Upper lobe of left lung (tissue), 6 donors: ENCODE results near the gene ARRDC1. TPM values are rescaled to one million over a fixed set of nuclear protein-coding genes. Genes with fewer than 3 reads are reported as not detected.

ENCODE experiments used
- ATAC-seq, 2 donors: fragments of 200-7000 bp; cut with Tn5 transposase; one replicate each; pipeline ENCODE4 v1.9.1; 2022; ENCODE audit warnings: mild to moderate bottlenecking in 2 of 2, moderate library complexity in 2 of 2; ENCODE audit not compliant: low FRiP score in 2 of 2
- DNase-seq, 2 donors: peaks; one replicate each; pipeline ENCODE4 v3.0.0-alpha.2; 2019 to 2020
- H3K27ac ChIP-seq, 4 donors: fragments of 200-600 bp; sonication (generic); one replicate each; pipeline ENCODE4 v1.5.1; 2016 to 2019
- H3K27me3 ChIP-seq, 4 donors: fragments of 200-600 bp; sonication (generic); one replicate each; pipeline ENCODE4 v1.5.1; 2017 to 2019
- H3K36me3 ChIP-seq, 4 donors: fragments of 200-600 bp; sonication (generic); one replicate each; pipeline ENCODE4 v1.5.1; 2016 to 2019
- H3K4me1 ChIP-seq, 4 donors: fragments of 200-600 bp; sonication (generic); one replicate each; pipeline ENCODE4 v1.5.1; 2018 to 2019
- H3K4me3 ChIP-seq, 4 donors: fragments of 200-600 bp; sonication (generic); one replicate each; pipeline ENCODE4 v1.5.1; 2017 to 2019; ENCODE audit warnings: mild to moderate bottlenecking in 2 of 4, moderate library complexity in 1 of 4
- H3K9me3 ChIP-seq, 4 donors: fragments of 200-600 bp; sonication (generic); one replicate each; pipeline ENCODE4 v1.5.1; 2018 to 2019
- EP300 ChIP-seq, 4 donors: sonication (generic); formaldehyde crosslinking; IDR thresholded peaks; one replicate each; pipeline ENCODE4 v1.5.1; 2017; ENCODE audit warnings: antibody characterized with exemption in 4 of 4, control low read depth in 2 of 4
- POLR2A ChIP-seq, 4 donors: fragments of 450-650 bp; IDR thresholded peaks; one replicate each; pipeline ENCODE4 v1.5.1; 2016 to 2017; ENCODE audit warnings: antibody characterized with exemption in 4 of 4, mild to moderate bottlenecking in 2 of 4
- POLR2AphosphoS5 ChIP-seq, 2 donors: sonication (generic); formaldehyde crosslinking; IDR thresholded peaks; one replicate each; pipeline ENCODE4 v1.5.1; 2017; ENCODE audit warnings: antibody characterized with exemption in 2 of 2
- WGBS, 2 donors: methylation state at CpG; one replicate each; pipeline ENCODE4 v1.1.5; 2017 to 2018; 5-methylcytosine and 5-hydroxymethylcytosine counted together
- small RNA-seq, 4 donors: library from RNA; depleted of rRNA; stranded (forward); fragments of <200 nt; gene quantifications; one replicate each; pipeline ENCODE3, GENCODE V24; 2016
- total RNA-seq, 6 donors: library from RNA; depleted of rRNA in 4 of 6; stranded (reverse); fragments of >200 nt in 4 of 6; gene quantifications; one replicate each; pipeline versions ENCODE4 v1.1.0 to v1.2.1, GENCODE V29; 2016 to 2021
- TF ChIP-seq, protein P1 (sequence below), 6 experiments: fragments of 450-650 bp in 4 of 6; fragments of 200-600 bp in 2 of 6; sonication (generic) in 2 of 6; IDR thresholded peaks; one replicate each; pipeline ENCODE4 v1.5.1; 2016 to 2019; ENCODE audit warnings: antibody characterized with exemption in 6 of 6
- donor health status: DM: no; HTN: no; CAD: no; lungs with moderate emphysema.
- donor health status: DM: no; HTN: yes; CAD: no; lungs with severe emphysema.

The ARRDC1 gene
- total RNA-seq, 6 donors from 2014 or later = 74.9 to 202 (median 99.6) TPM

DNA sequence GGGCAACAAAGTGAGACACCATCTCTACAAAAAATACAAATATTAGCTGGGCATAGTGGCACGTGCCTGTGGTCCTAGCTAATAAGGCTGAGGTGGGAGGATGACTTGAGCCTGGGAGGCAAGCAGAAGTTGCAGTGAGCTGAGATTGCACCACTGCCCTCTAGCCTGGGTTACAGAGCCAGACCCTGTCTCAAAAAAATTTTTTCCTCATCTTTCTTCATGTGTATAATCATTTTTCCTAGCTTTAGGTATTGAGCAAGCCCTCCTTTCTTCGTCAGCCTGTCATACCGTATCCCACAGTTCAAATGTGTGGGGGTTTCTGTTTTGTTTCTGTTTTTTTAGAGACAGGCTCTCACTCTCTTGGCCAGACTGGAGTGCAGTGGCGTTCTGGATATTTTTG lies 54.7 kb downstream of the ARRDC1 start:
- no peak for TF ChIP-seq POLR2AphosphoS5 (IDR thresholded peaks at IDR 0.05)
- TF ChIP-seq, protein P1, sequence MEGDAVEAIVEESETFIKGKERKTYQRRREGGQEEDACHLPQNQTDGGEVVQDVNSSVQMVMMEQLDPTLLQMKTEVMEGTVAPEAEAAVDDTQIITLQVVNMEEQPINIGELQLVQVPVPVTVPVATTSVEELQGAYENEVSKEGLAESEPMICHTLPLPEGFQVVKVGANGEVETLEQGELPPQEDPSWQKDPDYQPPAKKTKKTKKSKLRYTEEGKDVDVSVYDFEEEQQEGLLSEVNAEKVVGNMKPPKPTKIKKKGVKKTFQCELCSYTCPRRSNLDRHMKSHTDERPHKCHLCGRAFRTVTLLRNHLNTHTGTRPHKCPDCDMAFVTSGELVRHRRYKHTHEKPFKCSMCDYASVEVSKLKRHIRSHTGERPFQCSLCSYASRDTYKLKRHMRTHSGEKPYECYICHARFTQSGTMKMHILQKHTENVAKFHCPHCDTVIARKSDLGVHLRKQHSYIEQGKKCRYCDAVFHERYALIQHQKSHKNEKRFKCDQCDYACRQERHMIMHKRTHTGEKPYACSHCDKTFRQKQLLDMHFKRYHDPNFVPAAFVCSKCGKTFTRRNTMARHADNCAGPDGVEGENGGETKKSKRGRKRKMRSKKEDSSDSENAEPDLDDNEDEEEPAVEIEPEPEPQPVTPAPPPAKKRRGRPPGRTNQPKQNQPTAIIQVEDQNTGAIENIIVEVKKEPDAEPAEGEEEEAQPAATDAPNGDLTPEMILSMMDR (IDR thresholded peaks at IDR 0.05) = no peak
- H3K27ac ChIP-seq = no peak overlapping the region
- WGBS, 2 donors = 63 to 74% methylated on average over 4 of the region's 4 CpGs
- no peaks in the 10 kb centered on the region for H3K27me3 ChIP-seq
- no peak overlapping the region for H3K4me3 ChIP-seq
- DNase-seq = no peak
- no peak for ATAC-seq
- H3K4me1 ChIP-seq = peaks cover 0 to 10% (median 9%) of the 10 kb centered on the region in 4 donors
- peaks cover 0 to 7% (median 1%) of the 10 kb centered on the region in 4 donors for H3K36me3 ChIP-seq
- no peaks in the 10 kb centered on the region for H3K9me3 ChIP-seq

GRCh38 chr9:137663584-137663983 lies 58.1 kb downstream of the ARRDC1 start:
- no peaks in the 10 kb centered on the region for H3K9me3 ChIP-seq
- WGBS, 2 donors = 92 to 93% methylated on average over 4 of the region's 4 CpGs
- ATAC-seq (no peak), DNase-seq (no peak)
- no peaks in the 10 kb centered on the region for H3K36me3 ChIP-seq
- H3K4me3 ChIP-seq = no peak overlapping the region
- peaks cover 13 to 31% (median 24%) of the 10 kb centered on the region in 4 donors for H3K4me1 ChIP-seq
- TF ChIP-seq, protein P1 (IDR thresholded peaks at IDR 0.05) = no peak
- TF ChIP-seq EP300 (IDR thresholded peaks at IDR 0.05) = no peak
- TF ChIP-seq POLR2AphosphoS5 (IDR thresholded peaks at IDR 0.05) = no peak
- TF ChIP-seq POLR2A (IDR thresholded peaks at IDR 0.05) = no peak
- no peaks in the 10 kb centered on the region for H3K27me3 ChIP-seq
- no peak overlapping the region for H3K27ac ChIP-seq

GRCh38 chr9:137664676-137665075 lies 59.2 kb downstream of the ARRDC1 start:
- Histone ChIP-seq H3K4me3 (no peak overlapping the region), H3K27ac (no peak overlapping the region), H3K27me3 (no peaks in the 10 kb centered on the region), H3K36me3 (peaks cover 0 to 7% (median 3%) of the 10 kb centered on the region in 4 donors), H3K9me3 (no peaks in the 10 kb centered on the region), H3K4me1 (peaks cover 13 to 31% (median 24%) of the 10 kb centered on the region in 4 donors)
- ATAC-seq (no peak), DNase-seq (no peak)
- 76 to 82% methylated on average over 7 of the region's 7 CpGs for WGBS, 2 donors
- TF ChIP-seq POLR2AphosphoS5 (IDR thresholded peaks at IDR 0.05) (no peak), POLR2A (IDR thresholded peaks at IDR 0.05) (no peak), EP300 (IDR thresholded peaks at IDR 0.05) (no peak)
- TF ChIP-seq, protein P1 (IDR thresholded peaks at IDR 0.05) = no peak

Small RNAs within 50 kb of the gene (small RNA-seq; reads per million reads assigned to genes)
- gene RF00017 = 0 reads per million in 4 donors

Other genes starting within 250 kb of the ARRDC1 start
- 100 to 1,000 TPM in 1 of 6 donors, 10 to 100 TPM in 5; 12.3 to 118 (median 24.8) TPM for gene EXD3, start 182.5 kb upstream of the ARRDC1 start, total RNA-seq
- gene NOXA1, start 182.3 kb upstream of the ARRDC1 start, total RNA-seq = 10 to 100 TPM in 3 of 6 donors, 1 to 10 TPM in 3; 3.3 to 34.6 (median 11.7) TPM
- gene ENTPD8, start 164.3 kb upstream of the ARRDC1 start, total RNA-seq = under 1 TPM in 2 of 6 donors, not detected in 4; 0.15 to 0.17 TPM
- gene NSMF, start 146.4 kb upstream of the ARRDC1 start, total RNA-seq = 10 to 100 TPM; 20.4 to 57.6 (median 25.9) TPM
- gene PNPLA7, start 55.3 kb upstream of the ARRDC1 start, total RNA-seq = 100 to 1,000 TPM in 1 of 6 donors, 10 to 100 TPM in 2, 1 to 10 TPM in 3; 6.0 to 104 (median 14.0) TPM
- gene MRPL41, start 53.8 kb upstream of the ARRDC1 start, total RNA-seq = 100 to 1,000 TPM in 2 of 6 donors, 10 to 100 TPM in 4; 36.5 to 172 (median 62.1) TPM
- 100 to 1,000 TPM in 1 of 6 donors, 10 to 100 TPM in 5; 25.5 to 115 (median 42.4) TPM for gene DPH7, start 26.8 kb upstream of the ARRDC1 start, total RNA-seq
- 10 to 100 TPM; 10.2 to 28.3 (median 20.9) TPM for gene ZMYND19, start 15.2 kb upstream of the ARRDC1 start, total RNA-seq
- gene EHMT1, start 13.3 kb downstream of the ARRDC1 start, total RNA-seq = 100 to 1,000 TPM in 2 of 6 donors, 10 to 100 TPM in 4; 68.0 to 183 (median 83.6) TPM